ENCODE results near the gene SPDYE6.
"Not testable (repeated sequence)": the region's sequence is repeated elsewhere in the genome, so short reads cannot be mapped to it uniquely, and the experiment has no call there.

The SPDYE6 gene

DNA sequence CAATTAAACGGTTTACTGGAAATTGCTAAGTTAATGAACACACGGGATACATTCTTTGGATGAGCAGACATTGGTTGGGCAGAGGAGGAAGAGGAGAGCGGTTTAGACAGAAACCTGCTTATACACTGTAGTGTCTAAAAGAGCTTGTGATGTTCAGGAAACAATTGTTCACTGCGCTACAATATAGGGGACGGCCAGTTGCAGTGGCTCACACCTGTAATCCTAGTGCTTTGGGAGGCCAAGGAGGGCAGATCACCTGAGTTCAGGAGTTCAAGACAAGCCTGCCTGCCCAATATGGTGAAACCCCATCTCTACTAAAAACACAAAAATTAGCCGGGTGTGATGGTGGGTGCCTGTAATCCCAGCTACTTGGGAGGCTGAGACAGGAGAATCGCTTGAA, 20.7 kb downstream of the SPDYE6 start:
- H3K4me3 ChIP-seq (ENCODE audit: low read depth, low read length); in situ Hi-C loops (cut with HindIII; ENCODE audit: low sequenced_read_pairs); DNase-seq (ENCODE audit: low read depth, low spot score): not testable (repeated sequence)

DNA sequence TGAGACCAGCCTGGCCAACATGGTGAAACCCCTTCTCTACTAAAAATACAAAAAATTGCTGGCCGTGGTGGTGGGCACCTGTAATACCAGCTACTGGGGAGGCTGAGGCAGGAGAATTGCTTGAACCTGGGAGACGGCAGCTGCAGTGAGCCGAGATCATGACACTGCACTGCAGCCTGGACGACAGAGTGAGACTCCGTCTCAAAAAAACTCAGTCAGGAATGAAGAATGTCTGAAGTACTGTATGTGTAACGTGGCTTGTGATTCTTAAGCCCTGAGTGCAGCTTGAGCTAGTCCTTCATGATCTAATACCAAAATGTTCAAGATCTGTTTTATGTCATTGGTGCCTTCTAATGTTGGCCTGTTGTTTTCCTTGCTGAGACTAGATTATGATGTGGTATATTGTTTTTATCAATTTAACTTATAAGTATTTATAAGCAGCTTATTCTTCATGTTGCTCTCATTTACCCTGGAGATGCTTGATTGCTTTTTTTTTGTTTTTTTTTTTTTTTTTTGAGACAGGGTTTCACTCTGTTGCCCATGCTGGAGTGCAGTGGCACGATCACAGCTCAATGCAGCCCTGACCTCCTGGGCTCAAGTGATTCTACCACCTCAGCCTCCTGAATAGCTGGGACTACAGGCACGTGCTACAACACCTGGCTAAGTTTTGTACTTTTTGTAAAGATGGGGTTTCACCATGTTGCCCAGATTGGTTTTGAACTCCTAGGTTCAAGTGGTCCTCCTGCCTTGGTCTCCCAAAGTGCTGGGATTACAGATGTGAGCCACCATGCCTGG, 25.4 kb downstream of the SPDYE6 start:
- DNase-seq (ENCODE audit: low read depth, low spot score); H3K4me3 ChIP-seq (ENCODE audit: low read depth, low read length); in situ Hi-C loops (cut with HindIII; ENCODE audit: low sequenced_read_pairs): not testable (repeated sequence)

DNA sequence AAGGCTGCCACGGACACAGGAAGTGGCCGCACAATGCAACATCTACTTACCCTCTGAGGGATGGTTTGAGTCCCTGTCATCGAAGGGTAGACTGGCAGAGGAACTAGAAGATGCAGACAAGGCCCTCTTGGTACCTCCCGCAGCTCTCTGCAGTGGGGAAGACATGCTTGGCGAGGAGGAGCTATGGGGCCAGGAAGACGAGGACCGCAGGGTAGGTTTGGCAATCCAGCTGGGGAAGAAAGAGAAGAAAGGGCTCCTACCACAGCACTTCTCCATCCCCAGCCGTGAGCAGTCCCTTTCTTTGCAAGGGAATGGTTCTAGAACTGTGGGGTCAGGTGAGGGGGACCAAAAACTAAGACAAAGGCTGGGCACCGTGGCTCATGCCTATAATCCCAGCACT, 26.9 kb downstream of the SPDYE6 start:
- in situ Hi-C loops (cut with HindIII; ENCODE audit: low sequenced_read_pairs); H3K4me3 ChIP-seq (ENCODE audit: low read depth, low read length); DNase-seq (ENCODE audit: low read depth, low spot score): not testable (repeated sequence)

DNA sequence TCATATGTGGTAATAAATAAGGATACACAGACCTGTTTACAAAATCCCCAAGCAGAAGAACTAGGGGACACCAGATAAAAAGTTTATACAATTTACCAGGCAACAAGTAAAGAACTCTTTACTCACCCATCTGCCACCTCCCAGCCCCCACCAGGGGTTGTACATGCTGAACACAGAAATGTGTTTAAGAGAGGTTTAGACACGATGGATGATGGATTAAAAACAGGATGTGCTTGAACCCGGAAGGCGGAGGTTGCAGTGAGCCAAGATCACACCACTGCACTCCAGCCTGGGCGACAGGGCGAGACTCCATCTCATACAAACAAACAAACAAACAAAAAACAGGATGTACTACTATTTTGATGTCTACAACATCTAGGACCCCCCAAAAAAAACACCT, 27.4 kb downstream of the SPDYE6 start:
- DNase-seq (ENCODE audit: low read depth, low spot score); in situ Hi-C loops (cut with HindIII; ENCODE audit: low sequenced_read_pairs); H3K4me3 ChIP-seq (ENCODE audit: low read depth, low read length): not testable (repeated sequence)

- H3K4me3 ChIP-seq (ENCODE audit: low read depth, low read length); DNase-seq (ENCODE audit: low read depth, low spot score); in situ Hi-C loops (cut with HindIII; ENCODE audit: low sequenced_read_pairs): not testable (repeated sequence)
These were observed 29.1 kb downstream of the SPDYE6 start for GRCh38 chr7:102327183-102327582.

DNA sequence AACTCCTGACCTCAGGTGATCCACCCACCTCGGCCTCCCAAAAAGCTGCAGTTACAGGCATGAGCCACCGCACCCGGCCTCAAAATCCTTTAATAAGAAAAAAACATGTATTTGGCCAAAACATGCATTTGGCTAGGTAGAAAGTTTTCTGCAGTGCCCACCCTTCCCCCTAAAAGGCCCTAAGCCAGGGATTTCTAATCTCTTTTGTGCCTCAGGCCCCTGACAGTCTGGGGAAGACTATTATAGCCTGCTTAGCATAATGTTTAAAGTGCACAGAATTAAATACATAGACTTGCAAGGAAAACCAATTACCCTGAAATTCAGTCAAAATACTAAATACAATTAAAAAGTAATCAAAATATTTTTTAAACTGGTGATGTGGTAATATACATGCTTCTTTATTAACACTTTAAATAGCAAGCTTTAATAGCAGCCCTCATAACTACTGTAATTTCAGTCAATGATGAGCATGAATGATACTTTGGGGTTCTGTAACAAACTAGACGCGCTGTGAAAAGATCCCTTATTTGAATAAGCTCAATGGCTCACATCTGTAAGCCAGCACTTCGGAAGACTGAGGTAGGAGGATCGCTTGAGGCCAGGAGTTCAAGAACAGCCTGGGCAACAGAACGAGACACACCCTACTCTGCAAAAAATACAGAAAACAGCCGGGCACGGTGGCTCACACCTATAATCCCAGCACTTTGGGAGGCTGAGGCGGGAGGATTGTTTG, 29.9 kb downstream of the SPDYE6 start:
- TF ChIP-seq, protein P1, sequence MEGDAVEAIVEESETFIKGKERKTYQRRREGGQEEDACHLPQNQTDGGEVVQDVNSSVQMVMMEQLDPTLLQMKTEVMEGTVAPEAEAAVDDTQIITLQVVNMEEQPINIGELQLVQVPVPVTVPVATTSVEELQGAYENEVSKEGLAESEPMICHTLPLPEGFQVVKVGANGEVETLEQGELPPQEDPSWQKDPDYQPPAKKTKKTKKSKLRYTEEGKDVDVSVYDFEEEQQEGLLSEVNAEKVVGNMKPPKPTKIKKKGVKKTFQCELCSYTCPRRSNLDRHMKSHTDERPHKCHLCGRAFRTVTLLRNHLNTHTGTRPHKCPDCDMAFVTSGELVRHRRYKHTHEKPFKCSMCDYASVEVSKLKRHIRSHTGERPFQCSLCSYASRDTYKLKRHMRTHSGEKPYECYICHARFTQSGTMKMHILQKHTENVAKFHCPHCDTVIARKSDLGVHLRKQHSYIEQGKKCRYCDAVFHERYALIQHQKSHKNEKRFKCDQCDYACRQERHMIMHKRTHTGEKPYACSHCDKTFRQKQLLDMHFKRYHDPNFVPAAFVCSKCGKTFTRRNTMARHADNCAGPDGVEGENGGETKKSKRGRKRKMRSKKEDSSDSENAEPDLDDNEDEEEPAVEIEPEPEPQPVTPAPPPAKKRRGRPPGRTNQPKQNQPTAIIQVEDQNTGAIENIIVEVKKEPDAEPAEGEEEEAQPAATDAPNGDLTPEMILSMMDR (IDR thresholded peaks at IDR 0.05; ENCODE audit: low read depth, low read length) = no peak
- in situ Hi-C loops (cut with HindIII; ENCODE audit: low sequenced_read_pairs) = no loop called here
- no peak for DNase-seq (ENCODE audit: low read depth, low spot score)
- no peak overlapping the region for H3K4me3 ChIP-seq (ENCODE audit: low read depth, low read length)

DNA sequence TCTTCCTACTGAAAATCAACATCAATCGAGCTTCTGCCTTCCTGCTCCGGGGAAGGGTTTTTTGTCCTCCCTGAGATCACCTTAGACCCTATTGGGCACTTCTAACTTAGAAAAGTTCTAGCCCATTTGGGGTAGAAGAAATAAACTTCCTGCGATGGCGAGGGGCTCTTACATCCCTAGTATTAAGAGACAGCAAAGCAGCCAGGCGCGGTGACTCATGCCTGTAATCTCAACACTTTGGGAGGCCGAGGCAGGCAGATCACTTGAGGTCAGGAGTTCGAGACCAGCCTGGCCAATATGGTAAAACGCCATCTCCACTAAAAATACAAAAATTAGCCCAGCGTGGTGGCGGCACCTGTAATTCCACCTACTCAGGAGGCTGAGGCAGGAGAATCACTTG, 31.1 kb downstream of the SPDYE6 start:
- DNase-seq (ENCODE audit: low read depth, low spot score); H3K4me3 ChIP-seq (ENCODE audit: low read depth, low read length); in situ Hi-C loops (cut with HindIII; ENCODE audit: low sequenced_read_pairs): not testable (repeated sequence)

GRCh38 chr7:102323914-102324195, 32.4 kb downstream of the SPDYE6 start:
- DNase-seq (ENCODE audit: low read depth, low spot score) = no peak
- H3K4me3 ChIP-seq (ENCODE audit: low read depth, low read length) = no peak overlapping the region
- TF ChIP-seq, protein P1 (IDR thresholded peaks at IDR 0.05; ENCODE audit: low read depth, low read length) = no peak
- in situ Hi-C loops (cut with HindIII; ENCODE audit: low sequenced_read_pairs) = no loop called here

DNA sequence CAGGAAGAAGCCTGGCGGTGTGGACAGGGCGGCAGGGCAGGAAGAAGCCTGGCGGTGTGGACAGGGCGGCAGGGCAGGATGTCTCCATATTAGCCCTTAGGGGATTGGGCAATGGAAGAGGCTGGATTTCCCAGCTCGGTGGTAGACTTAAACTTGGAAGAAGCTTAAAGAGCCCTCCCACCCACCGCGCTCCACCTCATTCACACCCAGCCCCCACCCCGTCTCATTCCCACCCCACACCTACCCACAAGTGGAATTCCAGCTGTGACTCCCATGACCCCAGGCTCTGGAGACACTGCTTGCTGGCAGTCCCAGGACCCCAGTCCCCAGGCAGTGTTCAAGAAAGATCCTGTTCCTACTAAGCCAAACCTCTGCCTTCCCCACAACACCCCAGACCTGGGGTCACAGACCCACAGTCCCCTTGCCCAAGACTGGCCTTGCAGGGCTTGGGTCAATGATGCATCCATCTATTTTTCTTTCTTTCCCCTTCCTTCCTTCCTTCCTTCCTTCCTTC, 34.0 kb downstream of the SPDYE6 start:
- no peak overlapping the region for H3K4me3 ChIP-seq (ENCODE audit: low read depth, low read length)
- in situ Hi-C loops (cut with HindIII; ENCODE audit: low sequenced_read_pairs) = no loop called here
- no peak for DNase-seq (ENCODE audit: low read depth, low spot score)
- TF ChIP-seq, protein P1 (IDR thresholded peaks at IDR 0.05; ENCODE audit: low read depth, low read length) = no peak
